Measurements from ENCODE around the gene SH3PXD2B. TPM values are rescaled to one million over a fixed set of nuclear protein-coding genes. Genes with fewer than 3 reads are reported as not detected.

Gene SH3PXD2B
- total and polyA plus RNA-seq, 2 of the 13 experiments (the other 11 are each of a cell fraction or from before 2014, with no cell fraction given) = 3.4 to 4.6 TPM

DNA sequence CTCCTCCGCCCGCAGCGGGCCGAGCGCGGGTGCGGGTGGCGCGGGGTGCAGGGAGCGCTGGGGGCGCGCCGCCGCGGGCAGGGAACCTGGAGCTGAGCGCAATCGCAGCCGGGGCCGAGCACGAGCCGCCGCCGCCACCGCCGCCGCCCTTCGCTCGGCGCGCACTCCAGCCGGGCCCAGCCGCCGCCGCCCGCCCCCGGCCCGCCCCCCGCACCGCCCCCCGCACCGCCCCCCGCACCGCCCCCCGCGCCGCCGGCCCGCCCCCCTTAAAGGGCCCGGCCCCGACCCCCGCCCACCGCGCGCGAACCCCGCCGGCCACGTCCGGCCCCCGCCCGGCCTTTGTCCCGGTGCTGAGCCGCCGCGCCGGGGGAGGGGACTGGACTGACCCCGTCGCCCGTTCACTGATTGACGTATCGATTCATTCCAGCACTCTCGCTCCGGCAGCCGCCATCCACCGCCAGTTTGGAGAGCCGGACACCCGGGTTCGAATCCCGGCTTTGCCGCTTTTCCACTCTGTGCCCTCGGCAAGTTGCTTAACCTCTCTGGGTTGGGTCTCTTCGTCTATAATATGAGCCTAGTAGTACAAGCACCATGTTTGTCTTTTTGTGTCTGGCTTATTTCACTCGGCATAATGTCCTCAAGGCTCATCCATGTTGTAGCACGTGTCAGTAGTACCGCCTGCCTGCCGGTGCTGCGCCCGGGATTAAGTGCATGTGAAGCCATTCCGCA is at the start of gene SH3PXD2B (continued):
- no peak; the same call in 1 of the 2 replicates for TF ChIP-seq ZNF619 (CRISPR knock-in tag; IDR thresholded peaks at IDR 0.05)
- TF ChIP-seq, protein P1, sequence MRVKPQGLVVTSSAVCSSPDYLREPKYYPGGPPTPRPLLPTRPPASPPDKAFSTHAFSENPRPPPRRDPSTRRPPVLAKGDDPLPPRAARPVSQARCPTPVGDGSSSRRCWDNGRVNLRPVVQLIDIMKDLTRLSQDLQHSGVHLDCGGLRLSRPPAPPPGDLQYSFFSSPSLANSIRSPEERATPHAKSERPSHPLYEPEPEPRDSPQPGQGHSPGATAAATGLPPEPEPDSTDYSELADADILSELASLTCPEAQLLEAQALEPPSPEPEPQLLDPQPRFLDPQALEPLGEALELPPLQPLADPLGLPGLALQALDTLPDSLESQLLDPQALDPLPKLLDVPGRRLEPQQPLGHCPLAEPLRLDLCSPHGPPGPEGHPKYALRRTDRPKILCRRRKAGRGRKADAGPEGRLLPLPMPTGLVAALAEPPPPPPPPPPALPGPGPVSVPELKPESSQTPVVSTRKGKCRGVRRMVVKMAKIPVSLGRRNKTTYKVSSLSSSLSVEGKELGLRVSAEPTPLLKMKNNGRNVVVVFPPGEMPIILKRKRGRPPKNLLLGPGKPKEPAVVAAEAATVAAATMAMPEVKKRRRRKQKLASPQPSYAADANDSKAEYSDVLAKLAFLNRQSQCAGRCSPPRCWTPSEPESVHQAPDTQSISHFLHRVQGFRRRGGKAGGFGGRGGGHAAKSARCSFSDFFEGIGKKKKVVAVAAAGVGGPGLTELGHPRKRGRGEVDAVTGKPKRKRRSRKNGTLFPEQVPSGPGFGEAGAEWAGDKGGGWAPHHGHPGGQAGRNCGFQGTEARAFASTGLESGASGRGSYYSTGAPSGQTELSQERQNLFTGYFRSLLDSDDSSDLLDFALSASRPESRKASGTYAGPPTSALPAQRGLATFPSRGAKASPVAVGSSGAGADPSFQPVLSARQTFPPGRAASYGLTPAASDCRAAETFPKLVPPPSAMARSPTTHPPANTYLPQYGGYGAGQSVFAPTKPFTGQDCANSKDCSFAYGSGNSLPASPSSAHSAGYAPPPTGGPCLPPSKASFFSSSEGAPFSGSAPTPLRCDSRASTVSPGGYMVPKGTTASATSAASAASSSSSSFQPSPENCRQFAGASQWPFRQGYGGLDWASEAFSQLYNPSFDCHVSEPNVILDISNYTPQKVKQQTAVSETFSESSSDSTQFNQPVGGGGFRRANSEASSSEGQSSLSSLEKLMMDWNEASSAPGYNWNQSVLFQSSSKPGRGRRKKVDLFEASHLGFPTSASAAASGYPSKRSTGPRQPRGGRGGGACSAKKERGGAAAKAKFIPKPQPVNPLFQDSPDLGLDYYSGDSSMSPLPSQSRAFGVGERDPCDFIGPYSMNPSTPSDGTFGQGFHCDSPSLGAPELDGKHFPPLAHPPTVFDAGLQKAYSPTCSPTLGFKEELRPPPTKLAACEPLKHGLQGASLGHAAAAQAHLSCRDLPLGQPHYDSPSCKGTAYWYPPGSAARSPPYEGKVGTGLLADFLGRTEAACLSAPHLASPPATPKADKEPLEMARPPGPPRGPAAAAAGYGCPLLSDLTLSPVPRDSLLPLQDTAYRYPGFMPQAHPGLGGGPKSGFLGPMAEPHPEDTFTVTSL (CRISPR knock-in tag; IDR thresholded peaks at IDR 0.05; ENCODE audit: borderline replicate concordance) = no peak
- no peak for TF ChIP-seq SIX4 (CRISPR knock-in tag; IDR thresholded peaks at IDR 0.05)
- no peak for TF ChIP-seq ZNF367 (CRISPR knock-in tag; IDR thresholded peaks at IDR 0.05; ENCODE audit: borderline replicate concordance)
- TF ChIP-seq, protein P2, sequence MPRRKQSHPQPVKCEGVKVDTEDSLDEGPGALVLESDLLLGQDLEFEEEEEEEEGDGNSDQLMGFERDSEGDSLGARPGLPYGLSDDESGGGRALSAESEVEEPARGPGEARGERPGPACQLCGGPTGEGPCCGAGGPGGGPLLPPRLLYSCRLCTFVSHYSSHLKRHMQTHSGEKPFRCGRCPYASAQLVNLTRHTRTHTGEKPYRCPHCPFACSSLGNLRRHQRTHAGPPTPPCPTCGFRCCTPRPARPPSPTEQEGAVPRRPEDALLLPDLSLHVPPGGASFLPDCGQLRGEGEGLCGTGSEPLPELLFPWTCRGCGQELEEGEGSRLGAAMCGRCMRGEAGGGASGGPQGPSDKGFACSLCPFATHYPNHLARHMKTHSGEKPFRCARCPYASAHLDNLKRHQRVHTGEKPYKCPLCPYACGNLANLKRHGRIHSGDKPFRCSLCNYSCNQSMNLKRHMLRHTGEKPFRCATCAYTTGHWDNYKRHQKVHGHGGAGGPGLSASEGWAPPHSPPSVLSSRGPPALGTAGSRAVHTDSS (CRISPR knock-in tag; conservative IDR thresholded peaks at IDR 0.05) = no peak
- TF ChIP-seq, protein P3, sequence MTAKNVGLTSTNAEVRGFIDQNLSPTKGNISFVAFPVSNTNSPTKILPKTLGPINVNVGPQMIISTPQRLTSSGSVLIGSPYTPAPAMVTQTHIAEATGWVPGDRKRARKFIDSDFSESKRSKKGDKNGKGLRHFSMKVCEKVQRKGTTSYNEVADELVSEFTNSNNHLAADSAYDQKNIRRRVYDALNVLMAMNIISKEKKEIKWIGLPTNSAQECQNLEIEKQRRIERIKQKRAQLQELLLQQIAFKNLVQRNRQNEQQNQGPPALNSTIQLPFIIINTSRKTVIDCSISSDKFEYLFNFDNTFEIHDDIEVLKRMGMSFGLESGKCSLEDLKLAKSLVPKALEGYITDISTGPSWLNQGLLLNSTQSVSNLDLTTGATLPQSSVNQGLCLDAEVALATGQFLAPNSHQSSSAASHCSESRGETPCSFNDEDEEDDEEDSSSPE (CRISPR knock-in tag; IDR thresholded peaks at IDR 0.05) = peak; percentile 64; the same call in 1 of the 2 replicates
- TF ChIP-seq ZNF205 (CRISPR knock-in tag; IDR thresholded peaks at IDR 0.05) = no peak
- no peak for TF ChIP-seq ZNF556 (CRISPR knock-in tag; IDR thresholded peaks at IDR 0.05; ENCODE audit: borderline replicate concordance)
- no peak for TF ChIP-seq ZNF138 (CRISPR knock-in tag; IDR thresholded peaks at IDR 0.05; ENCODE audit: low read depth)
- TF ChIP-seq, protein P4, sequence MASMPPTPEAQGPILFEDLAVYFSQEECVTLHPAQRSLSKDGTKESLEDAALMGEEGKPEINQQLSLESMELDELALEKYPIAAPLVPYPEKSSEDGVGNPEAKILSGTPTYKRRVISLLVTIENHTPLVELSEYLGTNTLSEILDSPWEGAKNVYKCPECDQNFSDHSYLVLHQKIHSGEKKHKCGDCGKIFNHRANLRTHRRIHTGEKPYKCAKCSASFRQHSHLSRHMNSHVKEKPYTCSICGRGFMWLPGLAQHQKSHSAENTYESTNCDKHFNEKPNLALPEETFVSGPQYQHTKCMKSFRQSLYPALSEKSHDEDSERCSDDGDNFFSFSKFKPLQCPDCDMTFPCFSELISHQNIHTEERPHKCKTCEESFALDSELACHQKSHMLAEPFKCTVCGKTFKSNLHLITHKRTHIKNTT (CRISPR knock-in tag; IDR thresholded peaks at IDR 0.05) = no peak
- TF ChIP-seq, protein P5, sequence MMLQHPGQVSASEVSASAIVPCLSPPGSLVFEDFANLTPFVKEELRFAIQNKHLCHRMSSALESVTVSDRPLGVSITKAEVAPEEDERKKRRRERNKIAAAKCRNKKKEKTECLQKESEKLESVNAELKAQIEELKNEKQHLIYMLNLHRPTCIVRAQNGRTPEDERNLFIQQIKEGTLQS (CRISPR knock-in tag; IDR thresholded peaks at IDR 0.05) = no peak
- no peak for TF ChIP-seq MIER3 (CRISPR knock-in tag; IDR thresholded peaks at IDR 0.05; ENCODE audit: borderline replicate concordance)
- TF ChIP-seq ZBTB38 (CRISPR knock-in tag; IDR thresholded peaks at IDR 0.05) = no peak
- TF ChIP-seq, protein P6, sequence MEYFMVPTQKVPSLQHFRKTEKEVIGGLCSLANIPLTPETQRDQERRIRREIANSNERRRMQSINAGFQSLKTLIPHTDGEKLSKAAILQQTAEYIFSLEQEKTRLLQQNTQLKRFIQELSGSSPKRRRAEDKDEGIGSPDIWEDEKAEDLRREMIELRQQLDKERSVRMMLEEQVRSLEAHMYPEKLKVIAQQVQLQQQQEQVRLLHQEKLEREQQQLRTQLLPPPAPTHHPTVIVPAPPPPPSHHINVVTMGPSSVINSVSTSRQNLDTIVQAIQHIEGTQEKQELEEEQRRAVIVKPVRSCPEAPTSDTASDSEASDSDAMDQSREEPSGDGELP (IDR thresholded peaks at IDR 0.05; ENCODE audit: borderline replicate concordance, low read depth) = no peak
- TF ChIP-seq KDM1A (CRISPR knock-in tag; IDR thresholded peaks at IDR 0.05) = 0 out of 2 replicates have a peak, but pooled peaks have one; percentile 19
